ENCODE results near the gene CCDC127. TPM values are rescaled to one million over a fixed set of nuclear protein-coding genes. Genes with fewer than 3 reads are reported as not detected.
"Not testable (repeated sequence)": the region's sequence is repeated elsewhere in the genome, so short reads cannot be mapped to it uniquely, and the experiment has no call there.

The CCDC127 gene
- total and polyA plus RNA-seq, 5 experiments from 2014 or later = 3.2 to 10.1 (median 4.4) TPM

DNA sequence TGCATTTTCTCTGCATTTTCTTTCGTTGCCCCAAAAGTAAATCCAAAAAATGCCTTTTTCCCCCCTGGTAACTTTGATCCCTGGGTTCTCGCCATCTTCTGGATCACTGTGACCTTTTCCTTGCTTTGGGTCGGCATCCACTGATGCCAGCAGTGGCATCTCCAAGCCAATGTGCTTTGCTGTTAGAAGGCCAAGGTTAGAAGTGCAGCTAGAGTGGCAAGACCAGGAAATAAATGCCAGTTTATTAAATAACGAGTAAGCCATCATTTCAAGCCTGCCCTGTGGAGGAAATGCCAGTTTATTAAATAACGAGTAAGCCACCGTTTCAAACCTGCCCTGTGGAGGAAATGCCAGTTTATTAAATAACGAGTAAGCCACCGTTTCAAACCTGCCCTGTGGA lies 33.6 kb upstream of the CCDC127 start:
- H3K4me1 Mint-ChIP-seq, H3K4me3 Mint-ChIP-seq, ATAC-seq, H3K27me3 Mint-ChIP-seq, H3K9me3 Mint-ChIP-seq, POLR2A ChIA-PET, DNase-seq: not testable (repeated sequence)
- peaks cover 0 to 81% (median 30%) of the 10 kb centered on the region in 3 donors for H3K36me3 Mint-ChIP-seq
- peak overlapping the region in 3 of 10 donors; percentile 14 to 73 (median 20) for H3K27ac Mint-ChIP-seq

DNA sequence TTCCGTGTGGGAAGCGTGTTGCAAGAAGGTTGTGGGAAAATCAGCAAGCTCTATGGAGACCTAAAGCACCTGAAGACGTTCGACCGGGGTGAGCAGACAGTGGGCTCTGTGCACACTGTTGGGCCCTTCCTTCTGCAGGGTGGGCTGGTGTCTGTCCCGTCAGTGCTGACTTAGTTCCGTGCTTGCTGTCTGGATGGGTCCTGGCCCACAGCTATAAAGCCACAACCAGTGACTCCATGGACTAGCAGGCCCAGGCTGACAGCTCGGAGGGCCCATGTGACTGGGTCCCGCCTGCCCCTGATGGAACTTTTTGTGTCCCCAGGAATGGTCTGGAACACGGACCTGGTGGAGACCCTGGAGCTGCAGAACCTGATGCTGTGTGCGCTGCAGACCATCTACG lies 33.1 kb upstream of the CCDC127 start:
- H3K9me3 Mint-ChIP-seq, H3K27me3 Mint-ChIP-seq, H3K27ac Mint-ChIP-seq, DNase-seq, H3K4me3 Mint-ChIP-seq, H3K4me1 Mint-ChIP-seq, ATAC-seq, POLR2A ChIA-PET: not testable (repeated sequence)
- H3K36me3 Mint-ChIP-seq = peaks cover 0 to 81% (median 26%) of the 10 kb centered on the region in 3 donors

DNA sequence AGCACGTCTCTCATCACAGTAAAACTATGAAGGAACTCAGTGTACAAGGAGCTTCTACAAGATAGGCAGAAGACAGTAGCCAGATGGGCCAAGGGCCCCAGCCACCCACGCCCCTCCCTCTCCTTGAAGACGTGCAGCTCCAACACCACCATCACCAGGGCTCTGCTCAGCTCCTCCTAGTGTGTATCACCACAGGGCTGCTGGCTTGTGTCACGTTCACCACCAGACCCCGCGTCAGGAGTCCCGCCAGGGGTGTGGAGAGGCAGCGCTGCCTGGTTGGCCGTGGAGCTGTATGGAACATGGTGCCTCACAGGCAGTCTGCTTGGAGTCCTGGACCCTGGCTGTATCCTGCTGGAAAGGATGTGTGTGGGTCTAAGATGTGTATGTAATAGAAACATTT lies 32.4 kb upstream of the CCDC127 start:
- H3K27me3 Mint-ChIP-seq, H3K4me1 Mint-ChIP-seq, DNase-seq, POLR2A ChIA-PET, H3K9me3 Mint-ChIP-seq, ATAC-seq, H3K4me3 Mint-ChIP-seq: not testable (repeated sequence)
- H3K27ac Mint-ChIP-seq = peak overlapping the region in 2 of 10 donors; percentile 18 to 55
- H3K36me3 Mint-ChIP-seq = peaks cover 0 to 78% (median 26%) of the 10 kb centered on the region in 3 donors

DNA sequence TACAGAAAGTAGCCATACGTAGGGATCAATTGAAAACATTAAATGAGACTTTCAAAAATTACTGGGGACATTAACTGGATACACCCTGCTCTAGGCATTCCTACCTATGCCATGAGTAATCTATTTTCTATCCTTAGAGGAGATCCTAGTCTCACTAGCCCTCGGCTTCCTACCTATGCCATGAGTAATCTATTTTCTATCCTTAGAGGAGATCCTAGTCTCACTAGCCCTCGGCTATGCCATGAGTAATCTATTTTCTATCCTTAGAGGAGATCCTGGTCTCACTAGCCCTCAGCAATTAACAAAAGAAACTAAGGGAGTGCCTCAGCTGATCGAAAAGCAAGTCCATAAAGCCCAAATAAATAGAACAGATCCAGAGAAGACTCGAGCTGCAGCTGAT lies 27.8 kb upstream of the CCDC127 start:
- H3K4me3 Mint-ChIP-seq, ATAC-seq, H3K9me3 Mint-ChIP-seq, DNase-seq, POLR2A ChIA-PET, H3K27me3 Mint-ChIP-seq: not testable (repeated sequence)
- H3K36me3 Mint-ChIP-seq = peaks cover 11 to 74% (median 44%) of the 10 kb centered on the region in 3 donors
- peaks cover 0 to 22% (median 14%) of the 10 kb centered on the region in 4 donors for H3K4me1 Mint-ChIP-seq
- H3K27ac Mint-ChIP-seq = peak overlapping the region in 3 of 10 donors; percentile 3 to 51 (median 46)

DNA sequence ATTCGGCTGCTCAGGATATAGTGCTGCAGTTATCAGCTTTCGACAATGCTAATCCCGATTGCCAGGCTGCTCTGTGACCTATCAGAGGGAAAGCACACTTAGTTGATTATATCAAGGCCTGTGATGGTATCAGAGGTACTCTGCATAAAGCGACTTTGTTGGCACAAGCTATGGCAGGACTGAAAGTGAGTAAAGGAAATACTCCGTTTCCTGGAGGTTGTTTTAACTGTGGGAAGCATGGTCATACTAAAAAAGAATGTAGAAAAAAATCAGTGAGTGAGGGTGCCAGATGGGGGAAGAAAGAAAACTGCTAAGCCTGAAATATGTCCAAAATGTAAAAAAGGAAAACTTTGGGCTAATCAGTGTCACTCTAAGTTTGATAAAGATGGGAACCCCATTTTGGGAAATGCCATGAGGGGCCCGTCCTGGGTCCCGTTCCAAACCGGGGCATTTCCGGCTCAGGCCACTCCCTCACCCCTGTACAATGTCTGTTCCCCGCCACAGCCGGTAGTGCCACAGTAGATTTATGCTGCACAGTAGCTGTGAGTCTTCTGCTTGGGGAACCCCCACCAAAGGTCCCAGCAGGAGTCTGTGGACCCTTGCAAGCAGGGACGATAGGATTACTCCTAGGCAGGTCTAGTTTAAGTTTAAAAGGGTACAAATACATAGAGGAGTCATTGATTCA lies 25.9 kb upstream of the CCDC127 start:
- peak in 1 of 2 donors; percentile 42 for ATAC-seq
- Mint-ChIP-seq H3K4me3 (peak overlapping the region in 9 of 10 donors; percentile 22 to 75 (median 49)), H3K36me3 (peaks cover 11 to 77% (median 44%) of the 10 kb centered on the region in 3 donors), H3K27ac (peak overlapping the region in 9 of 10 donors; percentile 70 to 92 (median 86)), H3K4me1 (peaks cover 0 to 22% (median 14%) of the 10 kb centered on the region in 4 donors)
- DNase-seq = peak in 6 of 10 donors; percentile 8 to 28 (median 18)
- H3K27me3 Mint-ChIP-seq, H3K9me3 Mint-ChIP-seq, POLR2A ChIA-PET: not testable (repeated sequence)

DNA sequence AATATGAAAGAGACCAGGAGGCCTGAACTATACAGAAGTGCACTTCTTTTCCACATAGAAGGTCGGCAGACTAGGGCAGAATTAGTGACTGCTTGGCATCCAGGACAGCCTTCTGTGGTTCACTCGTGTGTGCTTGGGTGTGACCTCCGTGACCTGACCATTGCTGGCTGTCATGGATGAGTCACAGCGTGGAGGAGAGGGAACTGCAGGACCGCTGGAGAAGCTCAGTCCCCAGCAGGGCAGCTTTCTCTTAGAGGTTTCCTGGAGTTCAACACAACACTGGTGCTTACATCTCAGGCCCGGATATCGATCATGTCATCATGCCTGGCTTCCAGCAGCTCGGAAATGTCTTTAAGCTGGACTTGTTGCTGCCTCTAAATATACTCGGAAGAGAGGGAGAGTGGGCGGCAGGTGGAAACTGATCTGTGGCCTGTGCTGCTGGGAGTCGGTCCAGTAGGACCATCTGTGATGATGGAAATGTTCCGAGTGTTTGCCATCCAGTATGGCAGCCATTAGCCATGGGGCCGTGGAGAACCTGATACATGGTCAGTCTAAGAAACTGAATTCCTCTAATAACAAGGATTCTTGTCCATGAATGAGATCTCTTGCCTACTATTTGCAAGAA lies 23.2 kb upstream of the CCDC127 start:
- H3K27me3 Mint-ChIP-seq, DNase-seq: not testable (repeated sequence)
- H3K36me3 Mint-ChIP-seq = peaks cover 11 to 71% (median 35%) of the 10 kb centered on the region in 3 donors

DNA sequence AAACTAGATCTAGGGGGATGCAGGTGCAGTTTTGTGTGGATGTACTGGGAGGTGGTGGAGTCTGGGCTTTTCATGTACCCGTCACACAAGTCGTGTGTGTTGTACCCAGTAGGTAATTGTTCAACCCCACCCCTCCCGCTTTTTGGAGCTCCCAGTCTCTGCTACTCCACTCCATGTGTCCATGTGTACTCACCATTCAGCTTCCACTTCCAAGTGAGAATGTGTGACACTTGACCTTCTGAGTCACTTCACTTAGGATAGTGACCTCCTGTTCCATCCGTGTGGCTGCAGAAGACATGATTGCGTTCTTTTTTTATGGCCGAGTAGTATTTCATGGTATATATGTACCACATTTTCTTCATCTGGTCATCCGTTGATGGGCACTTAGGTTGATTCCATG lies 22.6 kb upstream of the CCDC127 start:
- not testable (repeated sequence) for ATAC-seq
- peaks cover 11 to 72% (median 35%) of the 10 kb centered on the region in 3 donors for H3K36me3 Mint-ChIP-seq

More for the DNA sequence above, 23.2 kb upstream of the CCDC127 start:
- H3K4me3 Mint-ChIP-seq, H3K27ac Mint-ChIP-seq, ATAC-seq, H3K9me3 Mint-ChIP-seq, POLR2A ChIA-PET: not testable (repeated sequence)
- H3K4me1 Mint-ChIP-seq = peaks cover 0 to 22% (median 14%) of the 10 kb centered on the region in 4 donors

DNA sequence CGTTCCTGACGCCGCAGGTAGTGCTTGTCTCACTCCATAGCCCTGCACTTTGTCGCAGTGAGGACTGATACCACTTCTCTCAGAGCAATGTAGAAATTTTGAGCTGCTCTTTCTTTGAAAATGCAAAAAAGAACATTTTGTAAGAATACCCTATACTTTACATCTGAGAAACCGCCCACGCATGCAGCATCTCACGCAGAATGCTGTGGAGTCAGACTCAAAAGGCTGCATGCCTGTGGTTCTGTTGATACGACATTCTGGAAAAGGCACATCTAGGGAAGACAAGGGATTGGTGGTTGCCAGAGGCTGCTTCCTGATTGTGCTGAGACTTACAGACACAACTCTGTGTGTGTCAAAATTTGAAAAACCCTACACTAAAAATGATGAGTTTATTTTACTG lies 20.0 kb upstream of the CCDC127 start:
- DNase-seq, H3K4me1 Mint-ChIP-seq, H3K27me3 Mint-ChIP-seq, ATAC-seq, H3K4me3 Mint-ChIP-seq, H3K27ac Mint-ChIP-seq, H3K9me3 Mint-ChIP-seq, POLR2A ChIA-PET: not testable (repeated sequence)
- peaks cover 11 to 88% (median 47%) of the 10 kb centered on the region in 3 donors for H3K36me3 Mint-ChIP-seq

More for the DNA sequence above, 22.6 kb upstream of the CCDC127 start:
- H3K9me3 Mint-ChIP-seq, DNase-seq, H3K27ac Mint-ChIP-seq, H3K4me3 Mint-ChIP-seq, H3K27me3 Mint-ChIP-seq, POLR2A ChIA-PET: not testable (repeated sequence)
- H3K4me1 Mint-ChIP-seq = peaks cover 0 to 22% (median 14%) of the 10 kb centered on the region in 4 donors

DNA sequence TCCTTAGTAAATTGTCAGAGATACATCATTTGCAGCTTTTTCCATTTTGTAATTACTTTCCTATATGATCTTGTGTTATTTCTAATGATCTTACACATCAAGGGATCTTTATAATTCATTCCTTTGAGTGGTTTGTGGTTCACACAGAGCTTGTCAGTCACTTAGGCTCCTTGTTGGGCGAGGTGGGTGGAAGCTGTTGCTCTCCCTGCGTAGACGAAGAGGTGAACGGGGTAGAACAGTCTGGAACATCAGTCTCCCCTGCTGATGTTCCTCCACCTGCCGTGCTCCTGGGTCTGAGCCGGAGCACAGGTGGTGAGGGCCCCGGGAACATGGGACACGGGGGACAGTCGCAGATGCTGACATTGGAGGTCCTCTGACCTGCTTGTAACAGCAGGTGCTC lies 17.6 kb upstream of the CCDC127 start:
- Mint-ChIP-seq H3K27ac (peak overlapping the region in 1 of 10 donors; percentile 25), H3K36me3 (peaks cover 0 to 89% (median 31%) of the 10 kb centered on the region in 3 donors)
- H3K4me1 Mint-ChIP-seq, H3K9me3 Mint-ChIP-seq, DNase-seq, POLR2A ChIA-PET, H3K27me3 Mint-ChIP-seq, H3K4me3 Mint-ChIP-seq: not testable (repeated sequence)
- peak in 1 of 2 donors; percentile 37 for ATAC-seq

DNA sequence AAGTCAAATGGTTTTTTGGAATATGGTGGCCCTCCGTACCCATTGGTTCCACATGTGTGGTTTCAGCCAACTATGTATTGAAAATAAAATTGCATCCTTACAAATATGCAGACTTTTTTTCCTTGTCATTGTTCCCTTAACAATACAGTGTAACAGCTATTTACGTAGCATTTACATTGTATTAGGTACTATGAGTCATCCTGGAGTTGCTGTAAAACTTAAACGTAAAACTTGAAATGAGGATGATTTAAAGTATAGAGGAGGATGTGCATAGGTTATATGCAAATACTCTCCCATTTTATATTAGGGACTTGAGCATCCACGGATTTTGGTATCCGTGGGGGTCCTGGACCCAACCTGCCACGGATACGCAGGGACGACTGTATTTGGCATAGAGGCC lies 16.5 kb upstream of the CCDC127 start:
- H3K4me3 Mint-ChIP-seq = no peak overlapping the region
- no peak for DNase-seq
- ATAC-seq = no peak
- no peaks in the 10 kb centered on the region for H3K9me3 Mint-ChIP-seq
- H3K27ac Mint-ChIP-seq = peak overlapping the region in 1 of 10 donors; percentile 62
- POLR2A ChIA-PET = no interaction called here
- no peaks in the 10 kb centered on the region for H3K27me3 Mint-ChIP-seq
- H3K36me3 Mint-ChIP-seq = peaks cover 0 to 87% (median 26%) of the 10 kb centered on the region in 3 donors
- no peaks in the 10 kb centered on the region for H3K4me1 Mint-ChIP-seq

DNA sequence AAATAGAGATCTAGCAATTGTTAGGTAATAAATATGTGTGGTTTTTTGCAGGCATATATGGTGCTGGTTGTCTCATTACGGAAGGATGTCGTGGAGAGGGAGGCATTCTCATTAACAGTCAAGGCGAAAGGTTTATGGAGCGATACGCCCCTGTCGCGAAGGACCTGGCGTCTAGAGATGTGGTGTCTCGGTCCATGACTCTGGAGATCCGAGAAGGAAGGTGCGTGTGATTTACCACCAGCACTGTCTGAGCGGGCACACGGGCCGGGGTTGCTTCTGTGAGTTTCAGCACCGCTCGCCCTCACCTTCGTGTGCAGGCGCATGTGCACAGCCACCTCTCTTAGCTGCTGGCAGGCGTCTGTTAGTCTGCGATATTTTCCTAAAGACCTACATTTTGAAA lies 15.5 kb upstream of the CCDC127 start:
- H3K4me1 Mint-ChIP-seq, H3K27ac Mint-ChIP-seq, DNase-seq, H3K9me3 Mint-ChIP-seq, ATAC-seq, POLR2A ChIA-PET, H3K4me3 Mint-ChIP-seq, H3K27me3 Mint-ChIP-seq: not testable (repeated sequence)
- H3K36me3 Mint-ChIP-seq = peaks cover 7 to 88% (median 33%) of the 10 kb centered on the region in 3 donors

DNA sequence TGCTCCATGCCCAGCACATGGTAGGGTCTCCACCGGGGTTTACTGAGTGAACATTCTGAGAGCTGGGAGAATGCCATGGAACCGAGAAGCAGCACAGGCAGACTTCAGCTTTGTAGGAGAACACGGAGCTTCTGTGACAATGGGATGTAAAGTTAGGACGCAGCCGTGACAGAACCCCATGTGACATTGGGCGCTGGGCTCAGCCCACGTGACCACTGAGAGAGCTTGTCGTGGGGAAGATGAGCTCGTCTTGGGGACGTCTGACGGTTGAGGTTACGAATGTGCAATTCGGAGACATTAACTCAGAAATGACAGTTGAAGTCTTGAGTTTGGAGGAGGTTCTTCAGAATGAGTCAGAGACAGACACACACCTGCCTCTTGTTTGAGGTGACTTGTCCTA lies 13.7 kb upstream of the CCDC127 start:
- POLR2A ChIA-PET = no interaction called here
- Mint-ChIP-seq H3K27ac (peak overlapping the region in 3 of 10 donors; percentile 2 to 43 (median 10)), H3K4me1 (peaks cover 0 to 6% (median 0%) of the 10 kb centered on the region in 4 donors), H3K36me3 (peaks cover 12 to 92% (median 34%) of the 10 kb centered on the region in 3 donors), H3K9me3 (no peaks in the 10 kb centered on the region), H3K4me3 (no peak overlapping the region), H3K27me3 (no peaks in the 10 kb centered on the region)
- no peak for DNase-seq
- ATAC-seq = no peak

DNA sequence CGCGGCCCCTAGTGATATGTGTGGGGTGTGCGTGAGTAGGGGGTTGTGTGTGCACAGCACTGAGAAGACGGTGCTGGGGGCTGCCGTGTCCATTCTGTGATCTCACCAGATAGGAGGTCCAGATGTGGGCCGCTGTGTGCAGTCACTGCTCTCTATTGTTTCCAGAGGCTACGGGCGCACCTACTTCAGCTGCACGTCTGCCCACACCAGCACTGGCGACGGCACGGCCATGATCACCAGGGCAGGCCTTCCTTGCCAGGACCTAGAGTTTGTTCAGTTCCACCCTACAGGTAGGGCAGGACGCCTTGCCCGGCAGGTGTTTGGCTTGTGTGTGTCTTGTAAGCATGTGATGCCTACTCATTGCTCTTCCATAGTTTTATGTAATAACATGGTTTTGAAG lies 12.8 kb upstream of the CCDC127 start:
- POLR2A ChIA-PET = no interaction called here
- Mint-ChIP-seq H3K36me3 (peaks cover 12 to 92% (median 34%) of the 10 kb centered on the region in 3 donors), H3K4me1 (peaks cover 0 to 6% (median under 1%) of the 10 kb centered on the region in 4 donors), H3K9me3 (no peaks in the 10 kb centered on the region), H3K4me3 (no peak overlapping the region), H3K27me3 (no peaks in the 10 kb centered on the region), H3K27ac (no peak overlapping the region)
- ATAC-seq = no peak
- DNase-seq = no peak
